SU-DHL-6 (cell line): ENCODE data around the gene ERAS.

ENCODE experiments used
- EZH2phosphoT487 ChIP-seq: fragments of 200-600 bp; sonication (generic), shearing (Covaris generic); conservative IDR thresholded peaks from 2 replicates; pipeline ENCODE4 v1.6.1; 2018; ENCODE audit warnings: mild to moderate bottlenecking, antibody characterized with exemption, low read length, moderate library complexity, mixed read lengths
- TF ChIP-seq, protein P1 (sequence below): fragments of 200-600 bp; sonication (generic); IDR thresholded peaks from one replicate; pipeline ENCODE4 v1.5.1; 2017; ENCODE audit warnings: antibody characterized with exemption, mild to moderate bottlenecking, low read length, moderate library complexity; ENCODE audit not compliant: insufficient read depth, poor library complexity, severe bottlenecking

- TF ChIP-seq, protein P1, sequence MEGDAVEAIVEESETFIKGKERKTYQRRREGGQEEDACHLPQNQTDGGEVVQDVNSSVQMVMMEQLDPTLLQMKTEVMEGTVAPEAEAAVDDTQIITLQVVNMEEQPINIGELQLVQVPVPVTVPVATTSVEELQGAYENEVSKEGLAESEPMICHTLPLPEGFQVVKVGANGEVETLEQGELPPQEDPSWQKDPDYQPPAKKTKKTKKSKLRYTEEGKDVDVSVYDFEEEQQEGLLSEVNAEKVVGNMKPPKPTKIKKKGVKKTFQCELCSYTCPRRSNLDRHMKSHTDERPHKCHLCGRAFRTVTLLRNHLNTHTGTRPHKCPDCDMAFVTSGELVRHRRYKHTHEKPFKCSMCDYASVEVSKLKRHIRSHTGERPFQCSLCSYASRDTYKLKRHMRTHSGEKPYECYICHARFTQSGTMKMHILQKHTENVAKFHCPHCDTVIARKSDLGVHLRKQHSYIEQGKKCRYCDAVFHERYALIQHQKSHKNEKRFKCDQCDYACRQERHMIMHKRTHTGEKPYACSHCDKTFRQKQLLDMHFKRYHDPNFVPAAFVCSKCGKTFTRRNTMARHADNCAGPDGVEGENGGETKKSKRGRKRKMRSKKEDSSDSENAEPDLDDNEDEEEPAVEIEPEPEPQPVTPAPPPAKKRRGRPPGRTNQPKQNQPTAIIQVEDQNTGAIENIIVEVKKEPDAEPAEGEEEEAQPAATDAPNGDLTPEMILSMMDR: no peak
- TF ChIP-seq EZH2phosphoT487: no peak
Observed at GRCh38 chrX:48848847-48849246, 22.5 kb downstream of the ERAS start.
